NCI-H128 (cell line): ENCODE results near the gene CNTNAP2.
"Not testable (repeated sequence)": the region's sequence is repeated elsewhere in the genome, so short reads cannot be mapped to it uniquely, and the experiment has no call there.

Source experiments
- DNase-seq: peaks from one replicate; lab custom pipeline; 2025; ENCODE audit not compliant: unreplicated experiment; lab: John Stamatoyannopoulos, UW

CNTNAP2 gene

GRCh38 chr7:146146831-146147486 lies 30.4 kb downstream of the CNTNAP2 start:
- DNase-seq: peak; percentile 38

GRCh38 chr7:146150153-146150552 lies 33.6 kb downstream of the CNTNAP2 start:
- no peak for DNase-seq

GRCh38 chr7:146172112-146172511 lies 55.5 kb downstream of the CNTNAP2 start:
- DNase-seq: no peak

- DNase-seq: no peak
Observed at GRCh38 chr7:146175716-146176115, 59.1 kb downstream of the CNTNAP2 start.

- no peak for DNase-seq
Observed at GRCh38 chr7:146176860-146177259, 60.3 kb downstream of the CNTNAP2 start.

GRCh38 chr7:146177301-146177700 lies 60.7 kb downstream of the CNTNAP2 start:
- no peak for DNase-seq

GRCh38 chr7:146185844-146186243 lies 69.2 kb downstream of the CNTNAP2 start:
- no peak for DNase-seq

GRCh38 chr7:146191428-146191827 lies 74.8 kb downstream of the CNTNAP2 start:
- DNase-seq: not testable (repeated sequence)

GRCh38 chr7:146201945-146202344 lies 85.3 kb downstream of the CNTNAP2 start:
- DNase-seq: no peak

GRCh38 chr7:146206270-146206669 lies 89.7 kb downstream of the CNTNAP2 start:
- no peak for DNase-seq

GRCh38 chr7:146208492-146208891 lies 91.9 kb downstream of the CNTNAP2 start:
- DNase-seq: no peak

- no peak for DNase-seq
Observed at GRCh38 chr7:146214842-146215241, 98.2 kb downstream of the CNTNAP2 start.

GRCh38 chr7:146216396-146217041 lies 99.9 kb downstream of the CNTNAP2 start:
- no peak for DNase-seq

GRCh38 chr7:146223851-146224250 lies 107.2 kb downstream of the CNTNAP2 start:
- no peak for DNase-seq

GRCh38 chr7:146232604-146233003 lies 116.0 kb downstream of the CNTNAP2 start:
- DNase-seq: no peak

GRCh38 chr7:146235195-146235594 lies 118.6 kb downstream of the CNTNAP2 start:
- no peak for DNase-seq

GRCh38 chr7:146242661-146243060 lies 126.1 kb downstream of the CNTNAP2 start:
- no peak for DNase-seq

- DNase-seq: not testable (repeated sequence)
Observed at GRCh38 chr7:146247991-146248390, 131.4 kb downstream of the CNTNAP2 start.

- not testable (repeated sequence) for DNase-seq
Observed at GRCh38 chr7:146248744-146249143, 132.1 kb downstream of the CNTNAP2 start.

GRCh38 chr7:146249272-146249671 lies 132.7 kb downstream of the CNTNAP2 start:
- DNase-seq: no peak

GRCh38 chr7:146255609-146256008 lies 139.0 kb downstream of the CNTNAP2 start:
- no peak for DNase-seq

GRCh38 chr7:146262527-146262926 lies 145.9 kb downstream of the CNTNAP2 start:
- DNase-seq: no peak

- no peak for DNase-seq
Observed at GRCh38 chr7:146276888-146277287, 160.3 kb downstream of the CNTNAP2 start.
